ENCODE results near the gene GRM7.

GRM7 gene

DNA sequence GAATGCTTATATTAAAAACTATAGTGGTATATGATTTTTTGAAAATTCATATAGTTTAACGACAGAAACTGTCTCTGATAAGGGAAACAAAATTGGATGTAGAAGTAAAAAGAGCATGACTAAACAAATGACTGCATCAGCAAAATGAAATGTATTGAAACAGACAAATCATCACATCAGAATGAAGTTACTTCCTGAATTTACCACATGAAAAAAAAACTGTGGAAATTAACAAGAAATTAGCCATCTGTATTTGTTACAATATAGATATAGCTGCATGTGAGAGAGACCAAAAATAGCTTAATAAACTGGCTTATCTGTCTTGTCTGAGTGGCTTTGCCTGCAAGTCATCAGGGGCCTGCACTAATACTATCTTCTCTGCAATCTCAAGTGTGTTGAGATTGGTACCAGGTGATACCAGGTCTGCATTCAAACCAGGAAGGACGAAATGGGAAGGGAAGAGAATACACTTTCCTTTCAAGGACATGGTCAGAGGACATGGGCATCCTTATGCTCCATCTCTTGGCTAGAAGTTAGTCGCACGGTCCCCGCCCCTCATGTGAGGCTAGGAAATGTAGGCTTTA lies 388.7 kb downstream of the GRM7 start:
- DNase-seq: no peak

- DNase-seq: no peak
Observed at GRCh38 chr3:7254251-7254650, 393.3 kb downstream of the GRM7 start.

DNA sequence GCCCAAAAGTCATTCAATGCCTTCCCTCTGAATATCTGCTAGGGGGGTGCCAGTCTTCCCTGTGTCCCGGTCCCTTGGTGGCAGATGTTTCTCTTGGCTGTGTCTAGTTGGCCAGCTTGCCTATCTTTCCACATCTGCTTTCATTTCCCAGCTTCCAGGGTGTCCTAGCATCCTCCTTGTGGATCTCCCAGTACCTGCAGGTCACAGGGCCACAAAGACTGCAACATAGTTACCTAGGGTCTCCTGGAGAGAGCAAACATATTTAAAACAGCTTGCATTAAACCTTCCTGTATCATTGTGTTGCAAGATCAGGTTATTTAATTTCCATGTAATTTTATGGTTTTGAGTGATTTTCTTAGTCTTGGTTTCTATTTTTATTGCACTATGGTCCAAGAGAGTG lies 400.1 kb downstream of the GRM7 start:
- DNase-seq: no peak

DNA sequence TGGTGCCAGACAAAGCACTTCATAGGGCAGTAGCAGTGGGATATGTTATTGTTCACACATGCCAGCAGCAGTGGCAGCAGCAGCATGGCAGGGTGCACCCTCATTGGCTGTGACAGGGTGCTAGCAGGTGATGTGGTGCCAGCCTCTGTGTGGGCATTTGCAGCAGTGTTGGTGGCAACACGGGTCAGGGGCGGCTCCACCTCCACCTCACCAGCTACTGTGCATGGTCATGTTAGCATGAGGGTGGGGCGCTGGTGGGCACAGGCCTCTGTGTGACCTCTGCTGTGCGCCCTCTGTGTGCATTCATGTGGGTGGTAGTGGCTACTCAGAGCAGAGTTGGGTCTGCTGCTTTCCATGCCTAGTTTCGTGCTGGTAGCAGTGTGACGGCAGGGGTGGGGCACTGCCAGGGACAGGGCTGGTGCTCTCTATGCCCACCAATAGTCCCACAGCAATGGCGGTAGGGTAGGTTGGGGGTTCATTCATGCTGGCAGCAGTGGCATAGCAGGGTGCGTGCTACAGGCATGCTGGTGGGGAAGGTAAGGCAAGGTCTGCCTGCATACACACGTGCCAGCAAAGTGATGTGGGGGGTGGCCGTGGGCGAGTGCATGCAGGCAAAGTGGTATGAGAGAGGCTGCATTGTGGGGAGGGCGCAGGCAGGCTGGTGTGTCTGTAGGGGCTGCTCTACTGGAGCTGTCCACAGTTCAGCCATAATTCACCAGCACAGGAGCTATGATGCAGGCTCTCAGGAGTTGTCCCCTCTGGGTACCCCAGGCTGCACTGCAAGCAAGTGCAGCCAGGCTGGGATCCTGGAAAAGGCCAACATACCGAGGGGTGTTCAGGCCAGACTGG lies 402.7 kb downstream of the GRM7 start:
- DNase-seq: no peak

GRCh38 chr3:7264196-7264526 lies 403.2 kb downstream of the GRM7 start:
- no peak for DNase-seq

GRCh38 chr3:7265736-7266135 lies 404.8 kb downstream of the GRM7 start:
- DNase-seq: no peak

DNA sequence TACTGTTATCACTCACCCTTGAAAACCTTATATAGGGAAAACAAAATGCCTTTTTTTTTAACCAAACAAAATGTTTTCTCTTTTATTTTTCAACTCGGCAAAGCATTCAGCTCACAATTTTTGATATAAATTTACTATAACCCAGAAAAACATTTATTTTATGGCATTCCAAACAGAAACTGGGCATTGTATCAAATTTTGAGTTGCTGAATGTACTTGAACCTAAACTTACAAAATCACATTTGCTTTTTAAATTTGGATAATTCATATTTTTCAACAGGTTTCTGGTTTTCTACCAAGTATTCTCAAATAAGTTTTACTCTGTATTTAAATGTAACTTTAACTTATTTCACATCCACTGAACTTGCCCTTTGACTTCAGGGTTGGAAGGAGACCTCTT lies 405.6 kb downstream of the GRM7 start:
- DNase-seq: no peak

GRCh38 chr3:7270731-7271130 lies 409.8 kb downstream of the GRM7 start:
- DNase-seq: no peak

DNA sequence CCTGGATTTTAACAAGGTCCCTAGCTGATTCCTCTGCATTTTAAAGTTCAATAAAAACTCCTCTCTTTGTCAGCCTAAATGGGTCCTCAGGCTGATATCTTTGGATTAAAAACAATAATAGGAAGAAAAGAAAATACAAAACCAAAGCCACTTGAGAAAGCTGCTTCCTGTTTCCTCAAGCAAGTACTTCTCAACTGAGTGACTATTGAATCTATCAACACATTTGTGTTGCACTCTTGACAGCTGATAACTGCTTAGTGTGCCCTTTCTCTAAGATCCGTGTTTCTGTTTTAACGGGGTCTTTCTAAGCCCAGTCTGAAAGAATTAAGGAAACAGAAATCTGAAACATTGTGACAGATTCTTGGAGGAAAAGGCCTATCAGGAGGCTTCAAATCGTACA lies 410.7 kb downstream of the GRM7 start:
- no peak for DNase-seq

GRCh38 chr3:7272203-7272602 lies 411.3 kb downstream of the GRM7 start:
- DNase-seq: no peak

DNA sequence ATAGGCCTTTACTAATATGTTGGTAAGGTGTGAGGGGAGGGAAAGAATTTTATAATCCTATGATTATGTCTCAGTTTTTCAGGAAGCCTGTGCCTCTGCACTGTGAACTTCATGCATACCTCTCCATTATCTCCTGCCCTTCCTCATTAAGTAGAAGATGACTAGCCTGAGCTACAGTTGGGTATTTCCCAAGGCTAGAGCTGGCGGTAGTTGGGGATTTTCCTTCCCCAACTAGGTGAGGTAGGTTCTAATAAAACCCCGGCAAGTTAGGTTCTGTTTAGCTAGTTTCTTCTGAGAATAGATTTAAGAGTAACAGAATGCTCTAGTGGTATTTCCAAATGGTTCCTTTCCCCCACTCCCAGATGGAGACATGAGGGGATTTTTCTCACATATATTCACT lies 414.5 kb downstream of the GRM7 start:
- no peak for DNase-seq

GRCh38 chr3:7280318-7280717 lies 419.4 kb downstream of the GRM7 start:
- DNase-seq: no peak

- no peak for DNase-seq
Observed at GRCh38 chr3:7282988-7283387, 422.1 kb downstream of the GRM7 start.

DNA sequence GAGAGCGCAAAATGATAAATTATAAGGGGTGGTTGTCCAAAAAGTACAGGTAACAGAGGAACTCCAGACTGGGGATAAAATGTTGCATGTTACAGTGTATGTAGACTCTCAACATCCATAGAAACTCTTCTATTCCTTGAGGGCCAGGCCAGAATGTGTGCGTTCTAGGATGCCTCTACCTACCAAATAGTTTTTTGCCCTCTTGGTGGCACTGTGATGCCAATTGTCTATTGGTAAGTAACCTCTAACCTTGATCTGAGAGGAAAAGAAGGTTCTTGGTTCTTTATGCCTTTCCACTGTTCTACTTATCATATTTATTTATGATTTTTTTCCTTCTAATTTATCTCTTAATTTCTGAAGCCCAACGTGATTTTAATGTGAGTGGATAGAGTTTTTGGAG lies 424.6 kb downstream of the GRM7 start:
- no peak for DNase-seq

GRCh38 chr3:7288133-7288532 lies 427.2 kb downstream of the GRM7 start:
- DNase-seq: no peak

- DNase-seq: no peak
Observed at GRCh38 chr3:7289121-7289520, 428.2 kb downstream of the GRM7 start.

DNA sequence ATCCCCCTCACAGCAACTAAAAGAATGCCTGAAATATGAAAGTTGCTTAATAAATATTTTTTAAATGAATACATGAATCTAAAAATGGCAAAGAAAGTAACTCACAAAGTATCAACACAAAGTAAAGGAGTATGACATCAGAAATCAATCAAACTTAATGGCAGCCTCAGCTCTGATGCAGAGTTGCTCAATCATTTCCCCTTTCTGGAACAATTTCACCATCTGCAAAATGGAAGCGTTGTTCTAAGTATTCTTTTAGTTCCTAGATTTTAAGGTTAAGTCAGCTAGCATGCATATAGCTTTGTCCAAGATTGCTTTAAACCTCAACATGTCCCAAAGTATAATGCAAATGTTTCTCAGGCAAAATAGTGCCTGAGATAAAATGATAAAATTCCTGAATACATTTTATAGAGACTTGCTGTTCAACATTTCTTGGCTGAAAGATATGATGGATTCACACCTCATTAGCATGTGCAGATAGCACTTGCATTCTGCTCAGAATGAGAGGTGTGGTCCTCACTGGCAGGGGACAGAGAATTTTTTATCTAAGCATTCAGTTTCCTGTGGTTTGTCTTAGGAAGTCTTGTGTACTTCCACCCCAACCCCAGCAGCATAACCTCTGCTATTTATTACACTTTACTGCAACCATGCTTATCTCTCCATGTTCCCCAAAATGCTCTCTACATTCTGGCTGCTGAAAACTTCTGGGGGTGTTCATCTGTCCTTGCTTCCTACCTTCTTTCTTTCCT lies 429.3 kb downstream of the GRM7 start:
- DNase-seq: no peak

- no peak for DNase-seq
Observed at GRCh38 chr3:7292362-7292761, 431.4 kb downstream of the GRM7 start.

DNA sequence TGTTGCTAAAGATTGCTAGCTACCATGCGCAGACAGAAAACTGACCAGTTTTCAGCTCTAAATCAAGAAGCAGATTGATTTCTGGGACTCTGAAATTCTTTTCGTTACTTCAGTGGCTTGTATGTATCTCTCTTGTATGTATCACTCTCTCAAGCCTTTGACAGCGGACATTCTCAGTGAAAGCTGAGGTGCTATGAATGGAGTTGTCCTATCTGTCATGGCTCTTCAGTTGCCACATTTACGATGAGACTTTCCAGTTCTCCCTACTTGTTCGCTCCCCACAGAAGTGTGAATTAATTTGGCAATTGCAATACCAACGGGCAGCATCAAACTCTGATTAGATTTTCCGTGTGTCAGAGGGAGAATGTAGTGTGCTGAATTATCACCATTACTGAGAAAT lies 432.4 kb downstream of the GRM7 start:
- DNase-seq: no peak

DNA sequence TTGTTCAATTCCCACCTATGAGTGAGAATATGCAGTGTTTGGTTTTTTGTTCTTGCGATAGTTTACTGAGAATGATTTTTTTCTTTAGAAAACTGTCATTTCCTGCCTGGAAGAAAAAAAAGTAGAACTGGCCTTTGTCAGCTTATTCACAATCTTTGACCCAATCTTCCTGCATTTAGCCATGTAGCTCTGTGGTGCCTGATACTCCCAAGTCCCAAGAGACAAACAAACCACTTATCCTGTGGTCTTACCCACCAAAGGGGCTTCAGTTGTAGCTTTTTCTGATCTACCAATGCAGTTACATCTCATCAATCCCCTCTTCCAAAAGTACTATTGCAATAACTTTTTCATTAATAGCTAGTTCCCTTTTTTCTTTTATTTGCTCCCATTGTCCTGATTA lies 444.6 kb downstream of the GRM7 start:
- no peak for DNase-seq

GRCh38 chr3:7306901-7307300 lies 446.0 kb downstream of the GRM7 start:
- DNase-seq: no peak

DNA sequence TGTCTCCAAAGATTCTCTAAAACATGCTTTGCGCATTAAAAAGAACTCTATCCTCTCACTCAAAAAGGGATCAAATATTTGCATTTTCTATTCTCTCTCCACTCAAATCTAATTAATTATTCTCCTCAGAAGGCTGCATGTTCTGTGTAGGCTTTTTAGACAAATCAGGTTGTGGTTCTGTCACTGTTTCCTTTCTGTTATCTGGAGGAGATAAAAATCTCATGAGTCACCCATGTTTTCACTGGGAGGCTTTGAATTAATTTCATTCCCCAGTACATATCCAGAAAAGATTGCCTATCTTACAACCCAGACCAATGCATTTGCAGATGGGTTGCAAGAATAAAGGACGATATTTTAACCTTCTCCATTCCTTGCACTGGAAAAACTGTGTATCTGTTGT lies 446.5 kb downstream of the GRM7 start:
- DNase-seq: no peak

DNA sequence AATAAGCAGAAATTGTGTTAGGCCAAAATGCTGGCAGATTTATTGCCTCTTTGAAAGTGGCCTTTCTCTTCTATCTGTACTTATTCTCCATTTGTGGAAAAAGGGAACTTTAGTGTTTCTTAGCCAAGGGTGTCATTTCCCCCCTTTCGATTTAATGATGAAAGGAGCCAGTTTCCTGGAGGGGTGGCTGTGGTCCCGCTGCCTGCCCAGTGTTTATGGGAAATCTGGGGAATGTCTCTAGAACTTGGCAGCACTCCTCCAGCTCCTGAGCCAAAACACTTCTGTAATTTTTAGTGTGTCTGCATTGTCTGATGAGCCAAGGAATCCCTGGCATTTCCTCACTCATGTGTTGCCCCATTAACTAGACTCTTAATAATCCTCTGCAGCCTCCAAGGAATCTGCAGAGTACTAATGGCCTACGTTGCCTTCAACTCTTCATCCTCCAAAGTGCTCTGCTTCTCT lies 448.8 kb downstream of the GRM7 start:
- no peak for DNase-seq

- DNase-seq: no peak
Observed at GRCh38 chr3:7315037-7315436, 454.1 kb downstream of the GRM7 start.
